ENCODE data around the gene RAB11FIP4.

The RAB11FIP4 gene

GRCh38 chr17:31392002-31392855 lies 754 bp downstream of the RAB11FIP4 start:
- TF ChIP-seq CTCF (IDR thresholded peaks at IDR 0.05; ENCODE audit: low read depth, low read length, missing control alignments) = no peak
- no peak for DNase-seq (ENCODE audit: extremely low read depth, low read depth)
- H3K4me3 ChIP-seq (replicated peaks; ENCODE audit: low read depth, low read length) = 0 out of 2 replicates have a peak overlapping the region, but pooled peaks have one; percentile 13

- no peak for DNase-seq (ENCODE audit: extremely low read depth, low read depth)
- H3K4me3 ChIP-seq (replicated peaks; ENCODE audit: low read depth, low read length) = no peak overlapping the region
- no peak for TF ChIP-seq CTCF (IDR thresholded peaks at IDR 0.05; ENCODE audit: low read depth, low read length, missing control alignments)
These were observed 1.6 kb downstream of the RAB11FIP4 start for GRCh38 chr17:31392856-31393748.

- no peak overlapping the region for H3K4me3 ChIP-seq (replicated peaks; ENCODE audit: low read depth, low read length)
- no peak for TF ChIP-seq CTCF (IDR thresholded peaks at IDR 0.05; ENCODE audit: low read depth, low read length, missing control alignments)
- no peak for DNase-seq (ENCODE audit: extremely low read depth, low read depth)
These were observed 2.3 kb downstream of the RAB11FIP4 start for GRCh38 chr17:31393749-31394146.

GRCh38 chr17:31394544-31394943 lies 3.1 kb downstream of the RAB11FIP4 start:
- no peak for TF ChIP-seq CTCF (IDR thresholded peaks at IDR 0.05; ENCODE audit: low read depth, low read length, missing control alignments)
- peak; percentile 43 for DNase-seq (ENCODE audit: extremely low read depth, low read depth)

GRCh38 chr17:31397256-31397939 lies 5.9 kb downstream of the RAB11FIP4 start:
- no peak for DNase-seq (ENCODE audit: extremely low read depth, low read depth)
- no peak for TF ChIP-seq CTCF (IDR thresholded peaks at IDR 0.05; ENCODE audit: low read depth, low read length, missing control alignments)
- H3K4me3 ChIP-seq (replicated peaks; ENCODE audit: low read depth, low read length) = no peak overlapping the region

More at GRCh38 chr17:31394544-31394943, 3.1 kb downstream of the RAB11FIP4 start:
- H3K4me3 ChIP-seq (replicated peaks; ENCODE audit: low read depth, low read length) = no peak overlapping the region

Measured in HFF-Myc (cell line).